A549 (cell line): ENCODE data around the gene CCRL2. TPM values are rescaled to one million over a fixed set of nuclear protein-coding genes. Genes with fewer than 3 reads are reported as not detected.
"Not testable (repeated sequence)": the region's sequence is repeated elsewhere in the genome, so short reads cannot be mapped to it uniquely, and the experiment has no call there.

Experiments used
- ATAC-seq, 2 experiments: fragments of 200-7000 bp in 1 of 2; fragments of >200 bp in 1 of 2; cut with Nextera tagmentation in 1 of 2; cut with Tn5 transposase in 1 of 2; 3 replicates each; pipeline versions ENCODE4 v1.8.0 to v1.9.1; 2018 to 2020; ENCODE audit warnings: mild to moderate bottlenecking in 1 of 2, moderate library complexity in 1 of 2
- CTCF ChIA-PET: fragments of 300-600 bp; sonication (Branson Sonifier 250); formaldehyde crosslinking; extraction: SDS; loops from one replicate; lab custom pipeline; 2021; ENCODE audit warnings: antibody characterized with exemption, inconsistent platforms; lab: Yijun Ruan, JAX
- POLR2A ChIA-PET: fragments of 350-600 bp; formaldehyde crosslinking; extraction: SDS; loops from one replicate; lab custom pipeline; 2021; ENCODE audit warnings: antibody characterized with exemption, inconsistent platforms; lab: Yijun Ruan, JAX
- DNase-seq, 2 experiments: peaks; one replicate each; pipeline versions ENCODE4 v3.0.0 to v3.0.0-alpha.2; 2011 to 2016; ENCODE audit warnings: low read depth in 1 of 2, low spot score in 1 of 2
- FAIRE-seq: peaks from 2 replicates; lab custom pipeline; 2011; peaks lifted over from hg19 to GRCh38; lab: Jason Lieb, UNC
- H3K27ac ChIP-seq, 2 experiments: fragments of >200 bp; sonication (Bioruptor Twin); formaldehyde crosslinking; 3 replicates each; pipeline ENCODE4 v1.5.1; 2016 to 2017
- H3K4me1 ChIP-seq: fragments of >200 bp; sonication (Bioruptor Twin); formaldehyde crosslinking; 3 replicates; pipeline ENCODE4 v1.6.1; 2016
- H3K4me2 ChIP-seq: fragments of >200 bp; sonication (Bioruptor Twin); formaldehyde crosslinking; 3 replicates; pipeline ENCODE4 v1.6.1; 2016
- H3K4me3 ChIP-seq: fragments of >200 bp; sonication (Bioruptor Twin); formaldehyde crosslinking; 3 replicates; pipeline ENCODE4 v1.5.1; 2016
- H3K9me3 ChIP-seq: fragments of >200 bp; sonication (Bioruptor Twin); formaldehyde crosslinking; 3 replicates; pipeline ENCODE4 v1.6.1; 2016
- BHLHE40 ChIP-seq: IDR thresholded peaks from 2 replicates; pipeline ENCODE4 v1.6.1; 2012; ENCODE audit warnings: low read depth, low read length, inconsistent platforms
- CBX2 ChIP-seq: fragments of 200-600 bp; sonication (generic); IDR thresholded peaks from 2 replicates; pipeline ENCODE4 v1.6.1; 2016; ENCODE audit warnings: low read depth, mild to moderate bottlenecking, borderline replicate concordance
- CEBPB ChIP-seq, 2 experiments: fragments of >200 bp in 1 of 2; sonication (Bioruptor Twin) in 1 of 2; formaldehyde crosslinking in 1 of 2; IDR thresholded peaks; 2 replicates each; pipeline ENCODE4 v1.6.1; 2012 to 2016
- CHD2 ChIP-seq: fragments of 150-350 bp; IDR thresholded peaks from 2 replicates; pipeline ENCODE4 v1.6.1; 2014; ENCODE audit warnings: low read length; ENCODE audit not compliant: partially characterized antibody
- CHD4 ChIP-seq: fragments of 200-600 bp; sonication (generic); IDR thresholded peaks from 2 replicates; pipeline ENCODE4 v1.6.1; 2016; ENCODE audit warnings: antibody characterized with exemption, mild to moderate bottlenecking, borderline replicate concordance
- FOSL2 ChIP-seq, 2 experiments: fragments of 450-650 bp in 1 of 2; fragments of >200 bp in 1 of 2; sonication (Bioruptor Twin) in 1 of 2; formaldehyde crosslinking; IDR thresholded peaks; 2 replicates each; pipeline versions ENCODE4 v1.5.0 to v1.6.1; 2016 to 2020; ENCODE audit warnings: mild to moderate bottlenecking in 1 of 2, moderate library complexity in 1 of 2
- FOXS1 ChIP-seq: fragments of 250-450 bp; sonication (Bioruptor Pico); IDR thresholded peaks from 2 replicates; pipeline ENCODE4 v1.5.0; 2020; ENCODE audit warnings: mild to moderate bottlenecking, moderate library complexity
- HEYL ChIP-seq: fragments of 250-450 bp; sonication (Bioruptor Pico); IDR thresholded peaks from 2 replicates; pipeline ENCODE4 v1.8.0; 2021; ENCODE audit warnings: mild to moderate bottlenecking, moderate library complexity
- MAX ChIP-seq: IDR thresholded peaks from 2 replicates; pipeline ENCODE4 v1.6.1; 2012
- MYC ChIP-seq: IDR thresholded peaks from 2 replicates; pipeline ENCODE4 v1.6.1; 2012; ENCODE audit warnings: mild to moderate bottlenecking, inconsistent platforms, low read length, improper control_type of control experiment, borderline replicate concordance
- NFE2L2 ChIP-seq: fragments of 150-350 bp; conservative IDR thresholded peaks from 2 replicates; pipeline ENCODE4 v1.6.1; 2014; ENCODE audit warnings: low read length
- PHF8 ChIP-seq: fragments of 200-600 bp; sonication (generic); IDR thresholded peaks from 2 replicates; pipeline ENCODE4 v1.6.1; 2016; ENCODE audit warnings: low read depth, mild to moderate bottlenecking, antibody characterized with exemption, moderate library complexity, borderline replicate concordance
- RFX5 ChIP-seq: fragments of 450-650 bp; IDR thresholded peaks from 2 replicates; pipeline ENCODE4 v1.7.1; 2014; ENCODE audit warnings: antibody characterized with exemption, mild to moderate bottlenecking, moderate library complexity
- RNF2 ChIP-seq: fragments of 200-600 bp; sonication (generic); IDR thresholded peaks from 2 replicates; pipeline ENCODE4 v1.6.1; 2016; ENCODE audit warnings: low read depth, mild to moderate bottlenecking, antibody characterized with exemption, moderate library complexity, borderline replicate concordance
- TP53 ChIP-seq: fragments of 250-450 bp; sonication (Bioruptor Pico); IDR thresholded peaks from 2 replicates; pipeline ENCODE4 v1.5.0; 2021; ENCODE audit warnings: mild to moderate bottlenecking, moderate library complexity
- USF2 ChIP-seq: fragments of 450-650 bp; IDR thresholded peaks from 2 replicates; pipeline ENCODE4 v1.6.1; 2014; ENCODE audit warnings: antibody characterized with exemption
- ZNF302 ChIP-seq: fragments of 250-450 bp; sonication (Bioruptor Pico); IDR thresholded peaks from 2 replicates; pipeline ENCODE4 v1.9.0; 2021; ENCODE audit warnings: inconsistent platforms, mild to moderate bottlenecking, moderate library complexity
- WGBS: methylation state at CpG from one replicate; pipeline ENCODE4 v1.1.6; 2017; ENCODE audit errors: missing lambda C conversion rate; 5-methylcytosine and 5-hydroxymethylcytosine counted together
- polyA plus RNA-seq, 4 experiments: library from polyadenylated mRNA; depleted of rRNA in 3 of 4; stranded (reverse); fragments of >200 nt; fragmentation: RNase III in 1 of 4; extraction: RNeasy Plus Mini Kit Qiagen cat#74134 plus additional on column Dnase treatment in 1 of 4; gene quantifications; 2 replicates in 3 of 4; 3 replicates in 1 of 4; pipeline ENCODE4 v1.2.3, GENCODE V29; 2011 to 2017
- TF ChIP-seq, protein P1 (sequence below): IDR thresholded peaks from 2 replicates; pipeline ENCODE4 v1.6.1; 2012; ENCODE audit warnings: low read depth, borderline replicate concordance
- TF ChIP-seq, protein P2 (sequence below): fragments of 250-450 bp; sonication (Bioruptor Pico); IDR thresholded peaks from 2 replicates; pipeline ENCODE4 v1.5.0; 2020; ENCODE audit warnings: low read depth, mild to moderate bottlenecking, moderate library complexity
- TF ChIP-seq, protein P3 (sequence below): IDR thresholded peaks from 2 replicates; pipeline ENCODE4 v1.6.1; 2012

CCRL2 gene
- polyA plus RNA-seq, 2 of the 4 experiments (the other 2 are of a cell fraction): not detected

- 59% methylated on average over 6 of the region's 6 CpGs for WGBS
- Histone ChIP-seq H3K4me1 (no peaks in the 10 kb centered on the region), H3K4me2 (no peak overlapping the region), H3K9me3 (no peaks in the 10 kb centered on the region), H3K4me3 (no peak overlapping the region), H3K27ac (no peak overlapping the region)
- no peak for DNase-seq
- FAIRE-seq: no peak
- POLR2A ChIA-PET: no interaction called here
- CTCF ChIA-PET: no interaction called here
- no peak for ATAC-seq
- no peak for TF ChIP-seq CHD2
Observed at GRCh38 chr3:46389306-46389705, 17.8 kb upstream of the CCRL2 start.

DNA sequence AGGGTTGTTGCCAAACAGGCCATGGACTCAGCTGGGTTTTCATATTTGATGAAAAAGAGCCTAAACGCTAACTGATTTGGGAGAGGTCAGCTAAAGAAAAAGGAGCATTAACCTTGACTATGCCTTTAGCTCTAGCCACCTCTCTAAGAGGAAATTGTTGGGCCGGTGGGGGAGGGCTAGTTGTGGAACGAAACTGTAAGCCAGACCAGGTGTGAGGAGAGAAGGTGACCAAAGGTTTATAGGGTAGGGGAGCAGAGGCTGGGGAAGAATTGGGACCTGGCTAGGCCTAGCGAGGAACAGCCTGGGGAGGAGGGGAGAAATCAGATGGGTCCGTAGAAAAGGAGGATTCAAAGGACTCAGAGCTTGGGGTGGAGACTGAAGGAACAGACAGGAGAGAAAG is 15.5 kb upstream of the CCRL2 start:
- H3K4me1 ChIP-seq, DNase-seq, H3K4me2 ChIP-seq, ATAC-seq, POLR2A ChIA-PET, H3K4me3 ChIP-seq, H3K9me3 ChIP-seq, FAIRE-seq, H3K27ac ChIP-seq: not testable (repeated sequence)
- 71% methylated on average over 5 of the region's 5 CpGs for WGBS
- CTCF ChIA-PET: interaction anchor here (0.7 kb wide), 1 partner anchor 25 kb away, joined by 3 read pairs; no protein-coding TSS in a partner anchor

DNA sequence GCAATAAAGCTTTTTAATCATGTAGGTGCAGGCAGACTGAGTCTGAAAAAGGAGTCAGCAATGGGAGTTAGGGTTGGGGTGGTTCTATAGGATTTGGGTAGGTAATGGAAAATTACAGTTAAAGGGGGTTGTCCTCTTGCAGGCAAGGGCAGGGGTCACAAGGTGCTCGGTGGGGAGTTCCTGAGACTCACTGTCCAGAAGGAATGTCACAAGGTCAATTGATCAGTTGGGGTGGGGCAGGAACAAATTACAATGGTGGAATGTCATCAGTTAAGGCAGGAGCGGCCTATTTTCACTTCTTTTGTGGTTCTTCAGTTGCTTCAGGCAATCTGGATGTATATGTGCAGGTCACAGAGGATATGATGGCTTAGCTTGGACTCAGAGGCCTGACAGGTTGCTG is 14.0 kb upstream of the CCRL2 start:
- POLR2A ChIA-PET: no interaction called here
- Histone ChIP-seq H3K4me3 (no peak overlapping the region), H3K4me1 (no peaks in the 10 kb centered on the region), H3K4me2 (no peak overlapping the region), H3K9me3 (no peaks in the 10 kb centered on the region), H3K27ac (no peak overlapping the region)
- DNase-seq: no peak
- TF ChIP-seq RFX5 (no peak), MAX (no peak), ZNF302 (no peak), HEYL (no peak)
- TF ChIP-seq, protein P1, sequence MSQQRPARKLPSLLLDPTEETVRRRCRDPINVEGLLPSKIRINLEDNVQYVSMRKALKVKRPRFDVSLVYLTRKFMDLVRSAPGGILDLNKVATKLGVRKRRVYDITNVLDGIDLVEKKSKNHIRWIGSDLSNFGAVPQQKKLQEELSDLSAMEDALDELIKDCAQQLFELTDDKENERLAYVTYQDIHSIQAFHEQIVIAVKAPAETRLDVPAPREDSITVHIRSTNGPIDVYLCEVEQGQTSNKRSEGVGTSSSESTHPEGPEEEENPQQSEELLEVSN: no peak
- no peak for FAIRE-seq
- ATAC-seq: no peak
- WGBS: 34% methylated on average over 2 of the region's 2 CpGs
- CTCF ChIA-PET: no interaction called here

- Histone ChIP-seq H3K9me3 (no peaks in the 10 kb centered on the region), H3K4me2 (no peak overlapping the region), H3K4me3 (no peak overlapping the region), H3K4me1 (no peaks in the 10 kb centered on the region), H3K27ac (no peak overlapping the region)
- DNase-seq (no peak), ATAC-seq (no peak), FAIRE-seq (no peak)
- CTCF ChIA-PET: no interaction called here
- WGBS: 53% methylated on average over 8 of the region's 8 CpGs
- POLR2A ChIA-PET: no interaction called here
- TF ChIP-seq FOSL2 (IDR thresholded peaks at IDR 0.05) (no peak), FOSL2 (CRISPR knock-in tag; IDR thresholded peaks at IDR 0.05) (no peak), PHF8 (no peak), TP53 (CRISPR knock-in tag) (no peak), NFE2L2 (no peak)
Observed at GRCh38 chr3:46393554-46394434, 13.3 kb upstream of the CCRL2 start.

DNA sequence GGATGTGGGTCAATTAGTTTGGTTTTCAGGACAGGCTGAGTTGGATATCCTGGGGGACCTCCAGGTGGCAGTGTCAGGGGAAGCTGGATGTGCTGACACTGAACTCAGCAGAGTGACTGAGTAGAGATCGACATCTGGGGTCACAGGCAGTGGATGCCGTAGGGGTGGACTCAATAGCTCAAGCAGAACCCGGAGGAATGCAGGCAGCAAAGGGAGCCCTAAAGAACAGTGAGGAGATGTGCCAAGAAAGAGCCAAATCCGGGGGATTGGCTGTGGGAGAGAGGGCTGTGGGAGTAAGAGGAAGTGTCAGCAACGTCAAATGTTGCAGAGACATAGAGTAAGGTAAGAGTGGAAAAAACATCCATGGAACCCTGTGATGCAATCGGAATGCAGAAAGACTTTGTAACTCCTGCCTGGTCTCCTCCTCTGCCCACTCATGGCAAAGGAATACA is 11.8 kb upstream of the CCRL2 start:
- DNase-seq: no peak
- ATAC-seq: peak; percentile 37 to 54; a peak in 2 of 6 replicates
- no peak overlapping the region for H3K4me2 ChIP-seq
- no peaks in the 10 kb centered on the region for H3K9me3 ChIP-seq
- ChIA-PET CTCF (no interaction called here), POLR2A (no interaction called here)
- no peak overlapping the region for H3K27ac ChIP-seq
- H3K4me1 ChIP-seq: no peaks in the 10 kb centered on the region
- WGBS: 52% methylated on average over 6 of the region's 6 CpGs
- H3K4me3 ChIP-seq: no peak overlapping the region
- no peak for FAIRE-seq
- no peak for TF ChIP-seq BHLHE40
- TF ChIP-seq FOXS1: no peak
- TF ChIP-seq CEBPB (IDR thresholded peaks at IDR 0.05): no peak
- no peak for TF ChIP-seq MYC
- TF ChIP-seq RNF2: no peak
- TF ChIP-seq, protein P2, sequence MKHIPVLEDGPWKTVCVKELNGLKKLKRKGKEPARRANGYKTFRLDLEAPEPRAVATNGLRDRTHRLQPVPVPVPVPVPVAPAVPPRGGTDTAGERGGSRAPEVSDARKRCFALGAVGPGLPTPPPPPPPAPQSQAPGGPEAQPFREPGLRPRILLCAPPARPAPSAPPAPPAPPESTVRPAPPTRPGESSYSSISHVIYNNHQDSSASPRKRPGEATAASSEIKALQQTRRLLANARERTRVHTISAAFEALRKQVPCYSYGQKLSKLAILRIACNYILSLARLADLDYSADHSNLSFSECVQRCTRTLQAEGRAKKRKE (CRISPR knock-in tag): no peak
- no peak for TF ChIP-seq MAX
- no peak for TF ChIP-seq CBX2
- TF ChIP-seq, protein P1: no peak
- TF ChIP-seq USF2: no peak
- TF ChIP-seq, protein P3, sequence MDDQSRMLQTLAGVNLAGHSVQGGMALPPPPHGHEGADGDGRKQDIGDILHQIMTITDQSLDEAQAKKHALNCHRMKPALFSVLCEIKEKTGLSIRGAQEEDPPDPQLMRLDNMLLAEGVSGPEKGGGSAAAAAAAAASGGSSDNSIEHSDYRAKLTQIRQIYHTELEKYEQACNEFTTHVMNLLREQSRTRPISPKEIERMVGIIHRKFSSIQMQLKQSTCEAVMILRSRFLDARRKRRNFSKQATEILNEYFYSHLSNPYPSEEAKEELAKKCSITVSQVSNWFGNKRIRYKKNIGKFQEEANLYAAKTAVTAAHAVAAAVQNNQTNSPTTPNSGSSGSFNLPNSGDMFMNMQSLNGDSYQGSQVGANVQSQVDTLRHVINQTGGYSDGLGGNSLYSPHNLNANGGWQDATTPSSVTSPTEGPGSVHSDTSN: no peak
- TF ChIP-seq CHD4: no peak
